ENCODE results near the gene VASP. TPM values are rescaled to one million over a fixed set of nuclear protein-coding genes. Genes with fewer than 3 reads are reported as not detected.

The VASP gene
- total and polyA plus RNA-seq, 2 of the 4 experiments (the other 2 are of a cell fraction), result 61.1 to 88.8 TPM

DNA sequence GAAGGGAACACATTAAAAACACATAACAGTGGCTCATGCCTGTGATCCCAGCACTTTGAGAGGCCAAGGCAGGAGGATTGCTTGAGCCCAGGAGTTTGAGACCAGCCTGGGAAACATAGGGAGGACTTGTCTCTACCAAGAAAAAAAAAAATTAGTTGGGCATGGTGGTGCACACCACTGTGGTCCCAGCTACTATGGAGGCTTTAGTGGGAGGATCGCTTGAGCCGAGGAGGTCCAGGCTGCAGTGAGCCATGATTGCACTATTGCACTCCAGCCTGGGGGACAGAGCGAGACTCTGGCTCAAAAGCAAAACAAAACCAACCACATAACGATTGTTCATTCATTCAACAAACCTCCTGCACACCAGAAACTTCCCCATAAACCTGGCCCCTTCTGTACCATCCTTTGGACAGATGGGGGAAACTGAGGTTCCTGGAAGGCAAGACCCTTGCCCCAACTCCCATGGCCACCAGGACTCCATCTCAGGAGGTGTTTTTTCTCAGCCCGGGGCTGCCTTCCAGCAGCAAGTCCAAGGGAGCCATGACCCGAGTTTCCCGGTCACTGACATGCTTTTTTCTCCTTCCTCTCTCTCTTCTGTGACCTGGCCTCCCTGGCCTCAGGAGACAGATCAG is 35.2 kb upstream of the VASP start:
- Histone ChIP-seq H4K20me1 (ENCODE audit: insufficient read depth, low read length) (peaks cover 14% of the 10 kb centered on the region; the same call in 1 of the 2 replicates), H2BK120ac (ENCODE audit: low read depth, low read length) (no peak overlapping the region), H3K9me1 (ENCODE audit: insufficient read depth, low read length) (peaks cover 3% of the 10 kb centered on the region; the same call in 1 of the 2 replicates), H4K8ac (ENCODE audit: low read depth in 2 of 2, low read length in 2 of 2) (peak overlapping the region in 1 of 2 experiments; percentile 64; a peak in 3 of 4 replicates), H2AFZ (replicated peaks; ENCODE audit: low read length, poor library complexity) (peak overlapping the region; percentile 80), H3K9me3 (ENCODE audit: control insufficient read depth, insufficient read depth, low read length) (no peaks in the 10 kb centered on the region), H4K91ac (ENCODE audit: insufficient read depth, low read depth, low read length) (no peak overlapping the region; the same call in 1 of the 2 replicates), H2BK15ac (ENCODE audit: low read depth, low read length) (no peak overlapping the region), H3K79me1 (ENCODE audit: low read depth in 1 of 2, low read length in 2 of 2) (peaks cover 0 to 31% of the 10 kb centered on the region in 2 experiments; a peak in 3 of 4 replicates), H3K14ac (replicated peaks; ENCODE audit: low read depth, low read length) (no peak overlapping the region), H3K4me3 (ENCODE audit: insufficient read depth, low read depth, low read length) (no peak overlapping the region), H3K18ac (ENCODE audit: low read depth, low read length) (no peak overlapping the region), H3K27me3 (ENCODE audit: control insufficient read depth, insufficient read depth, low read length) (no peaks in the 10 kb centered on the region), H4K5ac (ENCODE audit: low read depth, low read length) (no peak overlapping the region), H2BK5ac (ENCODE audit: low read depth, low read length, poor library complexity, severe bottlenecking) (no peak overlapping the region), H3K36me3 (ENCODE audit: control insufficient read depth, insufficient read depth, low read length) (no peaks in the 10 kb centered on the region), H3K4ac (ENCODE audit: low read depth, low read length) (0 out of 2 replicates have a peak overlapping the region, but pooled peaks have one; percentile 36), H3K4me2 (ENCODE audit: low read depth, low read length) (peak overlapping the region; percentile 6; the same call in 1 of the 2 replicates), H2BK20ac (ENCODE audit: low read depth, low read length) (no peak overlapping the region), H3K27ac (ENCODE audit: insufficient read depth, low read length) (no peak overlapping the region), H3K4me1 (ENCODE audit: control insufficient read depth, insufficient read depth, low read length) (peaks cover 13% of the 10 kb centered on the region), H3K9ac (ENCODE audit: low read depth, low read length) (no peak overlapping the region), H3K23ac (ENCODE audit: low read depth, low read length) (no peak overlapping the region; the same call in 1 of the 2 replicates), H2AK9ac (replicated peaks; ENCODE audit: low read depth, low read length, poor library complexity) (peak overlapping the region; percentile 38), H2AK5ac (ENCODE audit: low read depth, low read length) (no peak overlapping the region), H3K56ac (ENCODE audit: extremely low read depth, insufficient read depth, low read length) (no peak overlapping the region)
- DNase-seq, result no peak
- in situ Hi-C loops (cut with MboI; ENCODE audit: low sequenced_read_pairs), result no loop called here
- WGBS, 2 experiments (ENCODE audit: extremely low coverage in 2 of 2, insufficient read length in 1 of 2), result no CpG with 5 or more reads among the region's 7 CpGs
- intact Hi-C loops (cut with micrococcal nuclease), result no loop called here
- ChIA-PET POLR2A (ENCODE audit: unreplicated experiment) (no interaction called here), CTCF (interaction anchor here (0.5 to 1.8 kb wide), 2 partner anchors 15 to 33 kb away, joined by 3 to 7 read pairs; no protein-coding TSS in a partner anchor)
- TF ChIP-seq CEBPB (IDR thresholded peaks at IDR 0.05; ENCODE audit: low read depth, low read length) (no peak), MXI1 (IDR thresholded peaks at IDR 0.05; ENCODE audit: borderline replicate concordance, low read depth, low read length) (no peak)
- ATAC-seq (ENCODE audit: low read depth), result no peak
- dilution Hi-C loops (cut with HindIII; ENCODE audit: low sequenced_read_pairs, unreplicated experiment), result no loop called here
- no TSS peak for BruUV-seq (replicated peaks)

Measured in IMR-90 (cell line).